ENCODE measurements around the gene PYGL.
A peak's percentile ranks its signal among the peaks of the same experiment; 100 is the strongest.

The PYGL gene

GRCh38 chr14:50955373-50956043, 11.2 kb upstream of the PYGL start:
- H3K4me3 ChIP-seq (ENCODE audit: low read depth, low read length) = no peak overlapping the region
- no peak overlapping the region for H3K4me2 ChIP-seq (ENCODE audit: low read length)

GRCh38 chr14:50954811-50955372, 10.6 kb upstream of the PYGL start:
- no peak overlapping the region for H3K4me3 ChIP-seq (ENCODE audit: low read depth, low read length)
- H2AFZ ChIP-seq = no peak overlapping the region
- H3K27ac ChIP-seq = peak overlapping the region; percentile 26
- peaks cover 4% of the 10 kb centered on the region for H3K4me1 ChIP-seq
- H3K9ac ChIP-seq = no peak overlapping the region
- no peak overlapping the region for H3K4me2 ChIP-seq (ENCODE audit: low read length)
- H3K9me3 ChIP-seq (ENCODE audit: control insufficient read depth, low read length) = no peaks in the 10 kb centered on the region
- no peaks in the 10 kb centered on the region for H3K79me2 ChIP-seq
- TF ChIP-seq CTCF (IDR thresholded peaks at IDR 0.05) = peak; percentile 48
- no peaks in the 10 kb centered on the region for H3K27me3 ChIP-seq (ENCODE audit: control insufficient read depth, insufficient read depth, low read length)
- H3K36me3 ChIP-seq (ENCODE audit: control insufficient read depth, insufficient read depth, low read length) = no peaks in the 10 kb centered on the region

More at GRCh38 chr14:50955373-50956043, 11.2 kb upstream of the PYGL start:
- H3K9ac ChIP-seq = no peak overlapping the region
- H2AFZ ChIP-seq = no peak overlapping the region
- no peaks in the 10 kb centered on the region for H3K9me3 ChIP-seq (ENCODE audit: control insufficient read depth, low read length)
- TF ChIP-seq CTCF (IDR thresholded peaks at IDR 0.05) = peak; percentile 57
- peaks cover 4% of the 10 kb centered on the region for H3K4me1 ChIP-seq
- H3K36me3 ChIP-seq (ENCODE audit: control insufficient read depth, insufficient read depth, low read length) = no peaks in the 10 kb centered on the region
- no peaks in the 10 kb centered on the region for H3K79me2 ChIP-seq
- peak overlapping the region; percentile 26 for H3K27ac ChIP-seq
- H3K27me3 ChIP-seq (ENCODE audit: control insufficient read depth, insufficient read depth, low read length) = no peaks in the 10 kb centered on the region

DNA sequence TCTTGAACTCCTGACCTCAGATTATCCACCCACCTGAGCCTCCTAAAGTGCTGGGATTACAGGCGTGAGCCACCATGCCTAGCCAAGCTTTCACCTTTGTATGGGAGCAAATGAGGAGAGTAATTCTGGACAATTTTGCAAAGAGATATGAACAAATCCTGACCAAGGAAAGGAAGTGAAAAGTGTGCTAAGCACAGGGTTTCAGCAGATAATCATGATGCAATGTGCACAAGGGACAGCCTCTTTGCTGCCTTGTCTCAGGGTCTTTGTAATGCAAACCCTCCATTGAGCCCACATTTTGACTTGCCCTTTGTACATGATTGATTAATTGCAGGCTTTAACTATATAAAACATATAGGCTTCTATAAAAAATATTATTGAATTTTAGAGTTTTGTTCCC, 9.2 kb upstream of the PYGL start:
- no peak overlapping the region for H3K27ac ChIP-seq
- H3K4me2 ChIP-seq (ENCODE audit: low read length) = no peak overlapping the region
- no peaks in the 10 kb centered on the region for H3K79me2 ChIP-seq
- H3K9me3 ChIP-seq (ENCODE audit: control insufficient read depth, low read length) = no peaks in the 10 kb centered on the region
- no peaks in the 10 kb centered on the region for H3K27me3 ChIP-seq (ENCODE audit: control insufficient read depth, insufficient read depth, low read length)
- no peak overlapping the region for H3K4me3 ChIP-seq (ENCODE audit: low read depth, low read length)
- TF ChIP-seq CTCF (IDR thresholded peaks at IDR 0.05) = no peak
- H2AFZ ChIP-seq = no peak overlapping the region
- H3K9ac ChIP-seq = no peak overlapping the region
- peaks cover 4% of the 10 kb centered on the region for H3K4me1 ChIP-seq
- no peaks in the 10 kb centered on the region for H3K36me3 ChIP-seq (ENCODE audit: control insufficient read depth, insufficient read depth, low read length)

DNA sequence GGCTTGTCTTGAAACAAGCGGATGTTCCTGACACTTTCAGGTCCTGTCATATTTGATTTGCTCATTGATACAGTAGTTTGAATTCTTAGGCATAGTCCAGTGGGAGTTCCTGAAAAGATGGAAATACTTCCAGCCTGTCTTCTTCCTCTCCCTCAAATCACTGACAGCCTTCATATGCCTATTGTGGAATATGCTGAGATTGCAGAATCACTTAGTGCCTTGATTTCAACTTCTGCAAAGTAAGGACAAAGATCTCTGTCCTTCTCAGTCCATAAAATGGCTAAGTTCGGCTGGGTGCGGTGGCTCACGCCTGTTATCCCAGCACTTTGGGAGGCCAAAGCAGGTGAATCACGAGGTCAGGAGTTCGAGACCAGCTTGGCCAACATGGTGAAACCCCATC, 6.7 kb upstream of the PYGL start:
- H3K36me3 ChIP-seq (ENCODE audit: control insufficient read depth, insufficient read depth, low read length) = no peaks in the 10 kb centered on the region
- no peak overlapping the region for H3K4me2 ChIP-seq (ENCODE audit: low read length)
- H3K4me1 ChIP-seq = peaks cover 4% of the 10 kb centered on the region
- H3K79me2 ChIP-seq = no peaks in the 10 kb centered on the region
- H3K27me3 ChIP-seq (ENCODE audit: control insufficient read depth, insufficient read depth, low read length) = no peaks in the 10 kb centered on the region
- no peak overlapping the region for H3K4me3 ChIP-seq (ENCODE audit: low read depth, low read length)
- H3K9me3 ChIP-seq (ENCODE audit: control insufficient read depth, low read length) = no peaks in the 10 kb centered on the region
- TF ChIP-seq CTCF (IDR thresholded peaks at IDR 0.05) = no peak
- no peak overlapping the region for H3K9ac ChIP-seq
- H2AFZ ChIP-seq = no peak overlapping the region
- no peak overlapping the region for H3K27ac ChIP-seq

GRCh38 chr14:50948205-50948604, 3.9 kb upstream of the PYGL start:
- H3K4me2 ChIP-seq (ENCODE audit: low read length) = no peak overlapping the region
- no peak overlapping the region for H3K4me3 ChIP-seq (ENCODE audit: low read depth, low read length)
- no peak overlapping the region for H3K27ac ChIP-seq
- no peak overlapping the region for H3K9ac ChIP-seq
- no peaks in the 10 kb centered on the region for H3K36me3 ChIP-seq (ENCODE audit: control insufficient read depth, insufficient read depth, low read length)
- peaks cover 2% of the 10 kb centered on the region for H3K4me1 ChIP-seq
- no peak overlapping the region for H2AFZ ChIP-seq
- H3K9me3 ChIP-seq (ENCODE audit: control insufficient read depth, low read length) = no peaks in the 10 kb centered on the region
- no peaks in the 10 kb centered on the region for H3K27me3 ChIP-seq (ENCODE audit: control insufficient read depth, insufficient read depth, low read length)
- no peak for TF ChIP-seq CTCF (IDR thresholded peaks at IDR 0.05)
- H3K79me2 ChIP-seq = no peaks in the 10 kb centered on the region

Data from parathyroid adenoma (tissue), 2 donors.